ENCODE measurements around the gene LYST. TPM values are rescaled to one million over a fixed set of nuclear protein-coding genes. Genes with fewer than 3 reads are reported as not detected.

LYST gene
- total and polyA plus RNA-seq, 4 experiments from 2014 or later, result 4.2 to 35.2 (median 21.0) TPM

GRCh38 chr1:235835226-235835625 lies 31.5 kb downstream of the LYST start:
- no peak overlapping the region for H3K27ac ChIP-seq (ENCODE audit: low read depth, low read length)
- peaks cover 5 to 8% (median 6%) of the 10 kb centered on the region in 4 donors for H3K4me1 Mint-ChIP-seq
- H3K27me3 ChIP-seq (ENCODE audit: insufficient read depth, low read length), result no peaks in the 10 kb centered on the region
- no peak for DNase-seq
- peaks cover 6 to 11% of the 10 kb centered on the region in 2 donors for H3K36me3 Mint-ChIP-seq
- H3K27ac Mint-ChIP-seq, result no peak overlapping the region
- H3K27me3 Mint-ChIP-seq, result no peaks in the 10 kb centered on the region
- no peaks in the 10 kb centered on the region for H3K36me3 ChIP-seq (ENCODE audit: insufficient read depth, low read length)
- no peak overlapping the region for H3K4me3 ChIP-seq (ENCODE audit: low read length in 2 of 2)
- no peaks in the 10 kb centered on the region for H3K9me3 Mint-ChIP-seq
- ChIA-PET POLR2A (ENCODE audit: partially characterized antibody) (interaction anchor here (1.3 kb wide), 1 partner anchor 331 kb away, joined by 3 read pairs; the partner anchor contains the start of gene B3GALNT2), CTCF (ENCODE audit: partially characterized antibody) (interaction anchor here (0.9 to 2.2 kb wide), 3 partner anchors 8 to 136 kb away, joined by 3 to 11 read pairs (median 5); no protein-coding TSS in a partner anchor)
- intact Hi-C loops (cut with micrococcal nuclease), result no loop called here
- no peaks in the 10 kb centered on the region for H3K9me3 ChIP-seq (ENCODE audit: control insufficient read depth in 1 of 2, low read length in 2 of 2)
- H3K4me3 Mint-ChIP-seq, result no peak overlapping the region
- no peaks in the 10 kb centered on the region for H3K4me1 ChIP-seq (ENCODE audit: insufficient read depth, low read length)

- H3K4me3 Mint-ChIP-seq, result no peak overlapping the region
- H3K27ac Mint-ChIP-seq, result no peak overlapping the region
- POLR2A ChIA-PET (ENCODE audit: partially characterized antibody), result interaction anchor here (1.3 to 1.4 kb wide), 2 partner anchors 9 to 330 kb away, joined by 3 to 4 read pairs; partner anchors contain the start of gene B3GALNT2
These were observed 32.1 kb downstream of the LYST start for GRCh38 chr1:235834620-235835019.

GRCh38 chr1:235832011-235832410 lies 34.7 kb downstream of the LYST start:
- no peak overlapping the region for H3K4me3 Mint-ChIP-seq
- DNase-seq, result no peak
- Histone ChIP-seq H3K4me1 (ENCODE audit: insufficient read depth, low read length) (no peaks in the 10 kb centered on the region), H3K36me3 (ENCODE audit: insufficient read depth, low read length) (no peaks in the 10 kb centered on the region), H3K9me3 (ENCODE audit: control insufficient read depth in 1 of 2, low read length in 2 of 2) (no peaks in the 10 kb centered on the region), H3K27ac (ENCODE audit: low read depth, low read length) (no peak overlapping the region), H3K27me3 (ENCODE audit: insufficient read depth, low read length) (no peaks in the 10 kb centered on the region), H3K4me3 (ENCODE audit: low read length in 2 of 2) (no peak overlapping the region)
- CTCF ChIA-PET (ENCODE audit: partially characterized antibody), result no interaction called here
- intact Hi-C loops (cut with micrococcal nuclease), result no loop called here
- H3K27ac Mint-ChIP-seq, result no peak overlapping the region
- POLR2A ChIA-PET (ENCODE audit: partially characterized antibody), result no interaction called here
- H3K27me3 Mint-ChIP-seq, result no peaks in the 10 kb centered on the region
- H3K4me1 Mint-ChIP-seq, result no peaks in the 10 kb centered on the region
- H3K36me3 Mint-ChIP-seq, result peaks cover 14 to 16% of the 10 kb centered on the region in 2 donors
- H3K9me3 Mint-ChIP-seq, result no peaks in the 10 kb centered on the region

More at GRCh38 chr1:235834620-235835019, 32.1 kb downstream of the LYST start:
- Mint-ChIP-seq H3K36me3 (peaks cover 6 to 8% of the 10 kb centered on the region in 2 donors), H3K9me3 (no peaks in the 10 kb centered on the region), H3K27me3 (no peaks in the 10 kb centered on the region), H3K4me1 (peaks cover 0 to 5% (median 1%) of the 10 kb centered on the region in 4 donors)
- Histone ChIP-seq H3K4me1 (ENCODE audit: insufficient read depth, low read length) (no peaks in the 10 kb centered on the region), H3K27me3 (ENCODE audit: insufficient read depth, low read length) (no peaks in the 10 kb centered on the region), H3K4me3 (ENCODE audit: low read length in 2 of 2) (no peak overlapping the region), H3K36me3 (ENCODE audit: insufficient read depth, low read length) (no peaks in the 10 kb centered on the region), H3K27ac (ENCODE audit: low read depth, low read length) (no peak overlapping the region), H3K9me3 (ENCODE audit: control insufficient read depth in 1 of 2, low read length in 2 of 2) (no peaks in the 10 kb centered on the region)
- CTCF ChIA-PET (ENCODE audit: partially characterized antibody), result interaction anchor here (0.6 to 2.2 kb wide), 4 partner anchors 8 to 137 kb away, joined by 3 to 11 read pairs (median 4); no protein-coding TSS in a partner anchor
- no peak for DNase-seq
- intact Hi-C loops (cut with micrococcal nuclease), result no loop called here

GRCh38 chr1:235831148-235831547 lies 35.6 kb downstream of the LYST start:
- POLR2A ChIA-PET (ENCODE audit: partially characterized antibody), result no interaction called here
- DNase-seq, result no peak
- peaks cover 19 to 20% of the 10 kb centered on the region in 2 donors for H3K36me3 Mint-ChIP-seq

GRCh38 chr1:235826102-235826854 lies 40.4 kb downstream of the LYST start:
- H3K9me3 Mint-ChIP-seq, result no peaks in the 10 kb centered on the region
- Histone ChIP-seq H3K4me1 (ENCODE audit: insufficient read depth, low read length) (no peaks in the 10 kb centered on the region), H3K4me3 (ENCODE audit: low read length in 2 of 2) (no peak overlapping the region), H3K36me3 (ENCODE audit: insufficient read depth, low read length) (no peaks in the 10 kb centered on the region), H3K27ac (ENCODE audit: low read depth, low read length) (no peak overlapping the region), H3K27me3 (ENCODE audit: insufficient read depth, low read length) (no peaks in the 10 kb centered on the region), H3K9me3 (ENCODE audit: control insufficient read depth in 1 of 2, low read length in 2 of 2) (no peaks in the 10 kb centered on the region)
- ChIA-PET CTCF (ENCODE audit: partially characterized antibody) (no interaction called here), POLR2A (ENCODE audit: partially characterized antibody) (no interaction called here)
- no peaks in the 10 kb centered on the region for H3K27me3 Mint-ChIP-seq
- intact Hi-C loops (cut with micrococcal nuclease), result no loop called here
- H3K4me1 Mint-ChIP-seq, result peaks cover 0 to 4% (median under 1%) of the 10 kb centered on the region in 4 donors
- peak overlapping the region in 2 of 7 donors; percentile 8 to 15 for H3K27ac Mint-ChIP-seq
- peaks cover 29 to 31% of the 10 kb centered on the region in 2 donors for H3K36me3 Mint-ChIP-seq
- DNase-seq, result no peak
- no peak overlapping the region for H3K4me3 Mint-ChIP-seq

More at GRCh38 chr1:235831148-235831547, 35.6 kb downstream of the LYST start:
- no peaks in the 10 kb centered on the region for H3K27me3 Mint-ChIP-seq
- CTCF ChIA-PET (ENCODE audit: partially characterized antibody), result interaction anchor here (3.1 kb wide), 1 partner anchor 141 kb away, joined by 9 read pairs; no protein-coding TSS in a partner anchor
- H3K4me3 ChIP-seq (ENCODE audit: low read length in 2 of 2), result no peak overlapping the region
- no peaks in the 10 kb centered on the region for H3K4me1 ChIP-seq (ENCODE audit: insufficient read depth, low read length)
- H3K4me3 Mint-ChIP-seq, result no peak overlapping the region
- no peak overlapping the region for H3K27ac ChIP-seq (ENCODE audit: low read depth, low read length)
- H3K9me3 Mint-ChIP-seq, result no peaks in the 10 kb centered on the region
- peaks cover 0 to 1% (median under 1%) of the 10 kb centered on the region in 4 donors for H3K4me1 Mint-ChIP-seq
- peak overlapping the region in 1 of 7 donors; percentile 40 for H3K27ac Mint-ChIP-seq
- no peaks in the 10 kb centered on the region for H3K27me3 ChIP-seq (ENCODE audit: insufficient read depth, low read length)
- intact Hi-C loops (cut with micrococcal nuclease), result no loop called here
- H3K36me3 ChIP-seq (ENCODE audit: insufficient read depth, low read length), result no peaks in the 10 kb centered on the region
- no peaks in the 10 kb centered on the region for H3K9me3 ChIP-seq (ENCODE audit: control insufficient read depth in 1 of 2, low read length in 2 of 2)

GRCh38 chr1:235825229-235825628 lies 41.5 kb downstream of the LYST start:
- Histone ChIP-seq H3K27ac (ENCODE audit: low read depth, low read length) (no peak overlapping the region), H3K36me3 (ENCODE audit: insufficient read depth, low read length) (no peaks in the 10 kb centered on the region), H3K4me3 (ENCODE audit: low read length in 2 of 2) (no peak overlapping the region), H3K27me3 (ENCODE audit: insufficient read depth, low read length) (no peaks in the 10 kb centered on the region), H3K4me1 (ENCODE audit: insufficient read depth, low read length) (no peaks in the 10 kb centered on the region), H3K9me3 (ENCODE audit: control insufficient read depth in 1 of 2, low read length in 2 of 2) (no peaks in the 10 kb centered on the region)
- Mint-ChIP-seq H3K4me1 (peaks cover 0 to 4% (median under 1%) of the 10 kb centered on the region in 4 donors), H3K9me3 (no peaks in the 10 kb centered on the region), H3K27ac (no peak overlapping the region), H3K4me3 (no peak overlapping the region), H3K36me3 (peaks cover 23 to 25% of the 10 kb centered on the region in 2 donors), H3K27me3 (no peaks in the 10 kb centered on the region)
- no peak for DNase-seq
- CTCF ChIA-PET (ENCODE audit: partially characterized antibody), result no interaction called here
- POLR2A ChIA-PET (ENCODE audit: partially characterized antibody), result no interaction called here
- intact Hi-C loops (cut with micrococcal nuclease), result no loop called here

- Mint-ChIP-seq H3K4me3 (no peak overlapping the region), H3K36me3 (peaks cover 22 to 23% of the 10 kb centered on the region in 2 donors), H3K9me3 (no peaks in the 10 kb centered on the region), H3K27ac (no peak overlapping the region), H3K27me3 (no peaks in the 10 kb centered on the region), H3K4me1 (peaks cover 0 to 6% (median under 1%) of the 10 kb centered on the region in 4 donors)
- Histone ChIP-seq H3K4me1 (ENCODE audit: insufficient read depth, low read length) (no peaks in the 10 kb centered on the region), H3K4me3 (ENCODE audit: low read length in 2 of 2) (no peak overlapping the region), H3K27ac (ENCODE audit: low read depth, low read length) (no peak overlapping the region), H3K9me3 (ENCODE audit: control insufficient read depth in 1 of 2, low read length in 2 of 2) (no peaks in the 10 kb centered on the region), H3K27me3 (ENCODE audit: insufficient read depth, low read length) (no peaks in the 10 kb centered on the region), H3K36me3 (ENCODE audit: insufficient read depth, low read length) (no peaks in the 10 kb centered on the region)
- no peak for DNase-seq
- ChIA-PET CTCF (ENCODE audit: partially characterized antibody) (no interaction called here), POLR2A (ENCODE audit: partially characterized antibody) (no interaction called here)
- intact Hi-C loops (cut with micrococcal nuclease), result no loop called here
These were observed 43.0 kb downstream of the LYST start for GRCh38 chr1:235823684-235824083.

All from CD4-positive, alpha-beta memory T cell (primary cell).